ENCODE data around the gene IMMT.

DNA sequence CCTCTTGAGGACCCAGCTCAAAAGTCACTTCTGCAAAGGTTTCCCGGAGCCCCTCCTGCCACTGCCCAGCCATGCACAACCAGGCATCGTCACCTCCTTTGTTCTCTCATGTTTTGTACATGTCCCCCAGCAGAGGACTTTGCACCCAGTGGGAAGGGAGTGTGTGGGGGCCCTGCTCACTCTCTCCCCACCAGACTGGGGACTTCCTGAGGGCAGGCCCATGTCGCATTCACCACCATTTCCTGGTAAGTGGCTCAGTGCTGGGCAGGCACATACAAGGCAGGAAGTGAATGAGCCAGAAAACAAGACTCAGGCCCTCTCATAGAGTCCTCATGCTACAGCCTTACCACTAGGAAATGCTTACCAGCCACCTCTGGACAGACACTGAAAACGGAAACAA lies 22.9 kb upstream of the IMMT start:
- TF ChIP-seq, protein P1, sequence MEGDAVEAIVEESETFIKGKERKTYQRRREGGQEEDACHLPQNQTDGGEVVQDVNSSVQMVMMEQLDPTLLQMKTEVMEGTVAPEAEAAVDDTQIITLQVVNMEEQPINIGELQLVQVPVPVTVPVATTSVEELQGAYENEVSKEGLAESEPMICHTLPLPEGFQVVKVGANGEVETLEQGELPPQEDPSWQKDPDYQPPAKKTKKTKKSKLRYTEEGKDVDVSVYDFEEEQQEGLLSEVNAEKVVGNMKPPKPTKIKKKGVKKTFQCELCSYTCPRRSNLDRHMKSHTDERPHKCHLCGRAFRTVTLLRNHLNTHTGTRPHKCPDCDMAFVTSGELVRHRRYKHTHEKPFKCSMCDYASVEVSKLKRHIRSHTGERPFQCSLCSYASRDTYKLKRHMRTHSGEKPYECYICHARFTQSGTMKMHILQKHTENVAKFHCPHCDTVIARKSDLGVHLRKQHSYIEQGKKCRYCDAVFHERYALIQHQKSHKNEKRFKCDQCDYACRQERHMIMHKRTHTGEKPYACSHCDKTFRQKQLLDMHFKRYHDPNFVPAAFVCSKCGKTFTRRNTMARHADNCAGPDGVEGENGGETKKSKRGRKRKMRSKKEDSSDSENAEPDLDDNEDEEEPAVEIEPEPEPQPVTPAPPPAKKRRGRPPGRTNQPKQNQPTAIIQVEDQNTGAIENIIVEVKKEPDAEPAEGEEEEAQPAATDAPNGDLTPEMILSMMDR (conservative IDR thresholded peaks at IDR 0.05; ENCODE audit: low read depth, low read length): no peak
- no peak for TF ChIP-seq EZH2 (IDR thresholded peaks at IDR 0.05; ENCODE audit: low read length, unreplicated experiment)

Data from PC-3 (cell line).